Activated T-helper 1 cell treated with Interleukin-2 at 50 U/mL for 16 hours (primary cell): ENCODE results near the gene GEMIN4.
"Not testable (repeated sequence)": the region's sequence is repeated elsewhere in the genome, so short reads cannot be mapped to it uniquely, and the experiment has no call there.

ENCODE experiments used
- DNase-seq: peaks from one replicate; pipeline ENCODE4 v3.0.0-alpha.2; 2020; ENCODE audit warnings: low read depth

The GEMIN4 gene

DNA sequence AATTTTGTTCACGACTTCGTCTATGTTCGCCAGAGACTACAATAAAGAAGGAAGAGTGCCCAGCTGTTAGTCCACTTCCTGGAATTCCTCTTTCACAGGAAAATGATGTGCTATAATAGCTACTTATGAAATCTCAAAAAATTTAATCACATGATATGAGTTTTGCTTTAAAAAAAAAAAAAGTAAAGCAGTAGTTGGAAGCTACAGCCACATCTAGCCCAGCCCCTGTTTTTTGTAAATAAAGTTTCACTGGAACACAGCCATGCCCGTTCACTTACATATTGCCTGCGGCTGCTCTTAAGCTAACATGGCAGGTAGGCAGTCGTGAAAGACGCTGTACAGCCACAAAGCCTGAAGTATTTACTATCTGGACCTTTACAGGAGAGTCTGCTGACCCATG lies 52.7 kb downstream of the GEMIN4 start:
- no peak for DNase-seq

DNA sequence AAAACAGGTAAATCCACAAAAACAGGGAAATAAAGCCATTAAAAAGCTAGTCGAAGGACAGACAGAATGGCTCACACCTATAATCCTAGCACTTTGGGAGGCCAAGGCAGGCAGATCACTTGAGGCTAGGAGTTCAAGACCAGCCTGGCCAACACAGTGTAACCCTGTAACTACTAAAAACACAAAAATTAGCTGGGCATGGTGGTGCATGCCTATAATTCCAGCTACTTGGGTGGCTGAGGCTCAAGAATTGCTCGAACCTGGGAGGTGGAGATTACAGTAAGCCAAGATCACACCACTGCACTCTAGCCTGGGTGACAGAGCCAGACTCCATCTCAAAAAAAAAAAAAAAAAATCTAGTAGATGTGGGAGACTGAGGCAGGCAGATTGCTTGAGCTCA lies 54.0 kb downstream of the GEMIN4 start:
- not testable (repeated sequence) for DNase-seq

DNA sequence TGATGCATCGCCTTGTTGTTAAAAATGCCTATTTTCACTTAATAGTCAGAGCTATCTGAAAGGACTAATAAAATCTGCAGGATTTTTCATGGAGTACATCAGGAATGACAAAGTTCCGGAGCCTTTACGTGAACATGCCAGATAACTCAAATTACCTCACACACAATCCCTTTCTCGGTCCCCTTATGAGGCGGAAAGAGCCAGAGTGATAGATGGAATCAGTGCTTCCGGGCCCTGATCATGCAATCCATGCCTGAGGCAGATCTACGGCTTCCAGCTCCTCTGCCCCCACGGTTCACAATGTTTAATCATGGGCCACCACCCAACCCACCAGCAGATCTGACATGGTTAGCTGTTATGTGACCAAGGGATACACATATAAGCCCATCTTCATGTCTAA lies 54.4 kb downstream of the GEMIN4 start:
- no peak for DNase-seq

DNA sequence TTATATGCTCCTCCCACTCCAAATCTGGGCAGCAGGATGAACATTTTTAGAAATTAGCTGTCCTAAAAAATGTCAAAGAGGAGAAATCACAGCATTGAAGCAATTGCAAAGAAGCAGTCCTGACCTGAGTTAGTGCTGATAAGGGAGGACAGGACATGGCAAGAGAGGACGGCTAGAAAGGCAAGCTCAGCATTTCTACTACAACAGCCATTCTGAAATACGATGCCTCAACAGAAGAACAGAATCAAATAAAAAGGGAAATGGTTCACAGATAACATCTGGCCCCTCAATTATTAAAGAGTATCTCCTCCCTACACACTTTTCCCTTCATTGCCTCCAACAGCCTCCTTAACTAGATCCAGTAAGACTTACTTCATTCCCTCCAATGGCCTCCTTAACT lies 55.7 kb downstream of the GEMIN4 start:
- DNase-seq: no peak
